ENCODE data around the gene KDM7A. TPM values are rescaled to one million over a fixed set of nuclear protein-coding genes. Genes with fewer than 3 reads are reported as not detected.

KDM7A gene
- total and polyA plus RNA-seq, 2 of the 4 experiments (the other 2 are of a cell fraction): 1.5 to 2.3 TPM

DNA sequence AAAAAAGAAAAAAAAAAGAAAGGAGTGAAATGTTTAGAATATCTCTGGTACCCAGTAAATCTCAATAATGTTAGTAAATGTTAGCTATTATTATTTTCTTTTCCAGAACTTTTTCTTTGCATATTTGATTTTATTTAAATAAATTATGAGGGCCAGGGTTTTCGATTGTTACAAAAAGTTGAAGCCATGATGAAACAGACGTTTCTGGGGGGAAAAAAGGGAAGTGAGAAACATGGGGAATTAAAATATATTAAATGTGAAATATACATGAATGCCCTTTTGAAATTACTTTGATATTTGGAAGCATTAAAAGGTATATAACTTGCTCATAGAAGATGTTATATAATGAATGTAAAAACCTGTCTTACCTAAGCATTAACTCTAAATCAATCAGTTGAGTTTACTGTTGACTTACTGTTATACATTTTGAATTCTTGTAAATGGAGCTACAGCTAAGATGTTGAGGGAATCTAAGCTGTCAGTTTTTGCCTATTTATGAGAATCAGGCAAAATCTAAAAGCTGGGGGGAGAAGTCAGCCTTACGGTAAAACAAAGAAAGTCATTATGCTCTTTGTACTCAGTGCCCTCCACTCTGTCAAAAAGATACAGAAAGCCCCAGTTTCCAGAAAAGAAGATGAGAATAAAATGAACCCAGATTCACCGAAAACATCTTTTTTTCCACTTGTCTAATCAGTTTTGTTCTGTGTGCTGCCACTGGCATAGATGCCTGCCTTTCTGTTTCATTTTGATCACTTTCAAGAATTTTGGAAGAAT lies 30.0 kb upstream of the KDM7A start:
- Histone ChIP-seq H3K56ac (ENCODE audit: extremely low read depth, insufficient read depth, low read length) (no peak overlapping the region), H4K91ac (ENCODE audit: insufficient read depth, low read depth, low read length) (no peak overlapping the region), H3K18ac (ENCODE audit: low read depth, low read length) (no peak overlapping the region), H4K5ac (ENCODE audit: low read depth, low read length) (no peak overlapping the region), H4K8ac (ENCODE audit: low read depth in 2 of 2, low read length in 2 of 2) (no peak overlapping the region), H3K36me3 (ENCODE audit: control insufficient read depth, insufficient read depth, low read length) (no peaks in the 10 kb centered on the region), H2AK9ac (replicated peaks; ENCODE audit: low read depth, low read length, poor library complexity) (no peak overlapping the region), H3K9me3 (ENCODE audit: control insufficient read depth, insufficient read depth, low read length) (0 out of 2 replicates have a peak, but pooled peaks cover 1% of the 10 kb centered on the region), H2BK15ac (ENCODE audit: low read depth, low read length) (no peak overlapping the region), H2BK120ac (ENCODE audit: low read depth, low read length) (no peak overlapping the region), H3K27me3 (ENCODE audit: control insufficient read depth, insufficient read depth, low read length) (peaks cover 31% of the 10 kb centered on the region), H2BK20ac (ENCODE audit: low read depth, low read length) (no peak overlapping the region), H3K4me1 (ENCODE audit: control insufficient read depth, insufficient read depth, low read length) (no peaks in the 10 kb centered on the region), H3K9me1 (ENCODE audit: insufficient read depth, low read length) (no peaks in the 10 kb centered on the region), H3K14ac (replicated peaks; ENCODE audit: low read depth, low read length) (no peak overlapping the region), H3K4ac (ENCODE audit: low read depth, low read length) (no peak overlapping the region), H2AK5ac (ENCODE audit: low read depth, low read length) (no peak overlapping the region), H2BK5ac (ENCODE audit: low read depth, low read length, poor library complexity, severe bottlenecking) (no peak overlapping the region), H3K4me2 (ENCODE audit: low read depth, low read length) (no peak overlapping the region), H3K4me3 (ENCODE audit: insufficient read depth, low read depth, low read length) (no peak overlapping the region), H3K9ac (ENCODE audit: low read depth, low read length) (no peak overlapping the region), H3K23ac (ENCODE audit: low read depth, low read length) (no peak overlapping the region), H2AFZ (replicated peaks; ENCODE audit: low read length, poor library complexity) (no peak overlapping the region), H3K79me1 (ENCODE audit: low read depth in 1 of 2, low read length in 2 of 2) (no peaks in the 10 kb centered on the region), H3K27ac (ENCODE audit: insufficient read depth, low read length) (no peak overlapping the region), H4K20me1 (ENCODE audit: insufficient read depth, low read length) (no peaks in the 10 kb centered on the region)
- intact Hi-C loops (cut with micrococcal nuclease): no loop called here
- dilution Hi-C loops (cut with HindIII; ENCODE audit: low sequenced_read_pairs, unreplicated experiment): no loop called here
- WGBS, 2 experiments (ENCODE audit: extremely low coverage in 2 of 2, insufficient read length in 1 of 2): 40% methylated on average over 1 of the region's 4 CpGs; no CpG with 5 or more reads in 1 of the 2 experiments
- DNase-seq (no peak), ATAC-seq (ENCODE audit: low read depth) (no peak)
- CTCF ChIA-PET: no interaction called here
- POLR2A ChIA-PET (ENCODE audit: unreplicated experiment): interaction anchor here (0.6 kb wide), 1 partner anchor 296 kb away, joined by 6 read pairs; no protein-coding TSS in a partner anchor
- in situ Hi-C loops (cut with MboI; ENCODE audit: low sequenced_read_pairs): no loop called here
- TF ChIP-seq BHLHE40 (IDR thresholded peaks at IDR 0.05; ENCODE audit: low read depth, low read length) (no peak), SMC3 (IDR thresholded peaks at IDR 0.05; ENCODE audit: low read depth, low read length) (no peak), RCOR1 (IDR thresholded peaks at IDR 0.05; ENCODE audit: insufficient replicate concordance, low read length) (no peak), USF2 (IDR thresholded peaks at IDR 0.05; ENCODE audit: low read depth, low read length) (no peak), NFE2L2 (IDR thresholded peaks at IDR 0.05; ENCODE audit: low read depth, low read length) (no peak), RAD21 (IDR thresholded peaks at IDR 0.05; ENCODE audit: low read length) (no peak), MAFK (IDR thresholded peaks at IDR 0.05; ENCODE audit: low read depth, low read length) (no peak), MXI1 (IDR thresholded peaks at IDR 0.05; ENCODE audit: borderline replicate concordance, low read depth, low read length) (no peak)
- BruUV-seq (replicated peaks): no TSS peak
